HG03108 (cell line): ENCODE data around the gene ASF1A.
"Not testable (repeated sequence)": the region's sequence is repeated elsewhere in the genome, so short reads cannot be mapped to it uniquely, and the experiment has no call there.

Experiments used
- ATAC-seq: cut with Tn5 transposase; IDR thresholded peaks from one replicate; pipeline ENCODE4 v1.9.1; 2021; ENCODE audit warnings: moderate library complexity; ENCODE audit not compliant: unreplicated experiment

ASF1A gene

GRCh38 chr6:118893807-118894424 is at the start of gene ASF1A:
Gene ASF1A (plus strand): TSS chr6:118894152. CDS start chr6:118894414, 262 bp downstream.
- peak; percentile 65 for ATAC-seq

- ATAC-seq, result peak; percentile 51
Measured at GRCh38 chr6:118844915-118845314, 49.0 kb upstream of the ASF1A start.

GRCh38 chr6:118853408-118853807 is 40.5 kb upstream of the ASF1A start:
- no peak for ATAC-seq

- ATAC-seq, result no peak
Measured at GRCh38 chr6:118856301-118856700, 37.7 kb upstream of the ASF1A start.

- no peak for ATAC-seq
Measured at GRCh38 chr6:118859517-118860064, 34.4 kb upstream of the ASF1A start.

GRCh38 chr6:118860363-118860762 is 33.6 kb upstream of the ASF1A start:
- ATAC-seq, result no peak

- ATAC-seq, result no peak
Measured at GRCh38 chr6:118860880-118861279, 33.1 kb upstream of the ASF1A start.

GRCh38 chr6:118862443-118862842 is 31.5 kb upstream of the ASF1A start:
- ATAC-seq, result no peak

GRCh38 chr6:118864341-118865099 is 29.4 kb upstream of the ASF1A start:
- ATAC-seq, result peak; percentile 51

GRCh38 chr6:118865100-118865391 is 28.9 kb upstream of the ASF1A start:
- peak; percentile 23 for ATAC-seq

GRCh38 chr6:118867181-118867580 is 26.8 kb upstream of the ASF1A start:
- no peak for ATAC-seq

GRCh38 chr6:118868901-118869300 is 25.1 kb upstream of the ASF1A start:
- ATAC-seq, result not testable (repeated sequence)

- ATAC-seq, result no peak
Measured at GRCh38 chr6:118869350-118869749, 24.6 kb upstream of the ASF1A start.

GRCh38 chr6:118869894-118870589 is 23.9 kb upstream of the ASF1A start:
- no peak for ATAC-seq

- ATAC-seq, result no peak
Measured at GRCh38 chr6:118871331-118871730, 22.6 kb upstream of the ASF1A start.

- ATAC-seq, result no peak
Measured at GRCh38 chr6:118872318-118872717, 21.6 kb upstream of the ASF1A start.

GRCh38 chr6:118872726-118873125 is 21.2 kb upstream of the ASF1A start:
- no peak for ATAC-seq

GRCh38 chr6:118873239-118873638 is 20.7 kb upstream of the ASF1A start:
- no peak for ATAC-seq

GRCh38 chr6:118875672-118876071 is 18.3 kb upstream of the ASF1A start:
- ATAC-seq, result no peak

- ATAC-seq, result no peak
Measured at GRCh38 chr6:118876198-118876597, 17.8 kb upstream of the ASF1A start.

GRCh38 chr6:118876814-118877213 is 17.1 kb upstream of the ASF1A start:
- no peak for ATAC-seq

GRCh38 chr6:118877806-118878205 is 16.1 kb upstream of the ASF1A start:
- no peak for ATAC-seq
